Ishikawa (cell line): ENCODE measurements around the gene HRK.

Source experiments
- CEBPB ChIP-seq: IDR thresholded peaks from 2 replicates; pipeline ENCODE4 v1.6.1; 2012
- CREB1 ChIP-seq: IDR thresholded peaks from 2 replicates; pipeline ENCODE4 v1.6.1; 2012; ENCODE audit warnings: low read depth
- EGR1 ChIP-seq: IDR thresholded peaks from 2 replicates; pipeline ENCODE4 v1.6.1; 2012
- EP300 ChIP-seq: IDR thresholded peaks from 2 replicates; pipeline ENCODE4 v1.6.1; 2012; ENCODE audit warnings: borderline replicate concordance
- FOXM1 ChIP-seq: IDR thresholded peaks from 2 replicates; pipeline ENCODE4 v1.6.1; 2012; ENCODE audit warnings: low read depth, borderline replicate concordance
- MAX ChIP-seq: IDR thresholded peaks from 2 replicates; pipeline ENCODE4 v1.6.1; 2012
- NFIC ChIP-seq: IDR thresholded peaks from 2 replicates; pipeline ENCODE4 v1.6.1; 2012
- RAD21 ChIP-seq: IDR thresholded peaks from 2 replicates; pipeline ENCODE4 v1.6.1; 2012; ENCODE audit warnings: low read depth
- REST ChIP-seq: IDR thresholded peaks from 2 replicates; pipeline ENCODE4 v1.6.1; 2012; ENCODE audit warnings: low read depth, mild to moderate bottlenecking
- TAF1 ChIP-seq: IDR thresholded peaks from 2 replicates; pipeline ENCODE4 v1.6.1; 2012; ENCODE audit warnings: low read depth, mild to moderate bottlenecking
- TCF12 ChIP-seq: IDR thresholded peaks from 2 replicates; pipeline ENCODE4 v1.6.1; 2012; ENCODE audit warnings: low read depth
- TEAD4 ChIP-seq: IDR thresholded peaks from 2 replicates; pipeline ENCODE4 v1.6.1; 2012
- USF1 ChIP-seq: IDR thresholded peaks from 2 replicates; pipeline ENCODE4 v1.6.1; 2012
- YY1 ChIP-seq: IDR thresholded peaks from 2 replicates; pipeline ENCODE4 v1.6.1; 2012; ENCODE audit warnings: low read depth
- ZBTB7A ChIP-seq: IDR thresholded peaks from 2 replicates; pipeline ENCODE4 v1.6.1; 2012; ENCODE audit warnings: low read depth

The HRK gene

GRCh38 chr12:116833474-116833873, 47.8 kb downstream of the HRK start:
- TF ChIP-seq ZBTB7A (no peak), MAX (no peak), TEAD4 (no peak), RAD21 (no peak), YY1 (no peak)

GRCh38 chr12:116832353-116832752, 48.9 kb downstream of the HRK start:
- no peak for TF ChIP-seq CEBPB
- TF ChIP-seq EP300 = no peak
- no peak for TF ChIP-seq RAD21
- TF ChIP-seq CREB1 = no peak
- TF ChIP-seq NFIC = no peak
- TF ChIP-seq MAX = no peak
- no peak for TF ChIP-seq TCF12
- TF ChIP-seq REST = no peak
- TF ChIP-seq TEAD4 = no peak
- no peak for TF ChIP-seq YY1
- no peak for TF ChIP-seq TAF1

- no peak for TF ChIP-seq CREB1
- no peak for TF ChIP-seq MAX
- no peak for TF ChIP-seq NFIC
- no peak for TF ChIP-seq TAF1
- TF ChIP-seq EP300 = no peak
- no peak for TF ChIP-seq REST
- TF ChIP-seq EGR1 = no peak
- no peak for TF ChIP-seq TEAD4
- TF ChIP-seq RAD21 = no peak
- TF ChIP-seq YY1 = no peak
- no peak for TF ChIP-seq ZBTB7A
- TF ChIP-seq TCF12 = no peak
- no peak for TF ChIP-seq FOXM1
- TF ChIP-seq USF1 = no peak
Measured at GRCh38 chr12:116827432-116827831, 53.8 kb downstream of the HRK start.

- TF ChIP-seq CEBPB = no peak
- TF ChIP-seq TAF1 = no peak
- no peak for TF ChIP-seq MAX
- TF ChIP-seq TCF12 = no peak
- TF ChIP-seq NFIC = no peak
- TF ChIP-seq YY1 = no peak
- no peak for TF ChIP-seq CREB1
- TF ChIP-seq TEAD4 = no peak
- TF ChIP-seq FOXM1 = no peak
- no peak for TF ChIP-seq EGR1
- TF ChIP-seq RAD21 = no peak
- TF ChIP-seq USF1 = no peak
Measured at GRCh38 chr12:116821291-116821690, 60.0 kb downstream of the HRK start.

- TF ChIP-seq EGR1 = no peak
- TF ChIP-seq CREB1 = no peak
- TF ChIP-seq RAD21 = no peak
- TF ChIP-seq ZBTB7A = no peak
- no peak for TF ChIP-seq MAX
- TF ChIP-seq USF1 = no peak
- TF ChIP-seq TCF12 = no peak
- TF ChIP-seq REST = no peak
- TF ChIP-seq CEBPB = no peak
- no peak for TF ChIP-seq EP300
- no peak for TF ChIP-seq TAF1
- no peak for TF ChIP-seq YY1
- no peak for TF ChIP-seq NFIC
- TF ChIP-seq FOXM1 = no peak
- TF ChIP-seq TEAD4 = no peak
Measured at GRCh38 chr12:116820064-116820656, 61.1 kb downstream of the HRK start.
